Skeletal muscle tissue (tissue), 4 donors: Measurements from ENCODE around the gene PSTK. TPM values are rescaled to one million over a fixed set of nuclear protein-coding genes. Genes with fewer than 3 reads are reported as not detected.

Experiments used
- H3K27ac ChIP-seq: one replicate; pipeline ENCODE4 v1.7.0; 2013; ENCODE audit warnings: mild to moderate bottlenecking, low read depth, low read length, inconsistent platforms
- H3K27me3 ChIP-seq, 3 donors: one replicate each; pipeline ENCODE4 v1.7.0; 2013; ENCODE audit warnings: low read length in 3 of 3; ENCODE audit not compliant: control insufficient read depth in 3 of 3, insufficient read depth in 3 of 3
- H3K36me3 ChIP-seq, 3 donors: one replicate each; pipeline ENCODE4 v1.7.0; 2013; ENCODE audit warnings: low read length in 3 of 3; ENCODE audit not compliant: control insufficient read depth in 3 of 3, insufficient read depth in 3 of 3
- H3K4me1 ChIP-seq, 3 donors: one replicate each; pipeline ENCODE4 v1.7.0; 2013; ENCODE audit warnings: low read length in 3 of 3, mild to moderate bottlenecking in 3 of 3; ENCODE audit not compliant: control insufficient read depth in 3 of 3, insufficient read depth in 3 of 3
- H3K4me3 ChIP-seq, 3 donors: one replicate each; pipeline ENCODE4 v1.7.0; 2013; ENCODE audit warnings: low read length in 3 of 3
- H3K9ac ChIP-seq, 3 donors: one replicate each; pipeline ENCODE4 v1.7.0; 2013; ENCODE audit warnings: low read length in 3 of 3, mild to moderate bottlenecking in 3 of 3, moderate library complexity in 2 of 3, low read depth in 1 of 3
- H3K9me3 ChIP-seq, 3 donors: one replicate each; pipeline ENCODE4 v1.7.0; 2013; ENCODE audit warnings: low read length in 3 of 3; ENCODE audit not compliant: control insufficient read depth in 3 of 3
- total RNA-seq: library from RNA; depleted of rRNA; stranded (reverse); fragments of >200 nt; gene quantifications from one replicate; pipeline ENCODE4 v1.2.3, GENCODE V29; 2014
- donor health status: Osteomylitis.

PSTK gene
- total RNA-seq, 1 donor from 2014 or later = 5.7 TPM

- peaks cover 0 to under 1% (median 0%) of the 10 kb centered on the region in 3 donors for H3K36me3 ChIP-seq
- H3K4me3 ChIP-seq = no peak overlapping the region
- H3K9ac ChIP-seq = no peak overlapping the region
- no peaks in the 10 kb centered on the region for H3K4me1 ChIP-seq
- H3K27ac ChIP-seq = no peak overlapping the region
- no peaks in the 10 kb centered on the region for H3K9me3 ChIP-seq
- no peaks in the 10 kb centered on the region for H3K27me3 ChIP-seq
Observed at GRCh38 chr10:123017421-123018165, 37.4 kb downstream of the PSTK start.

GRCh38 chr10:123018531-123018930, 38.3 kb downstream of the PSTK start:
- no peak overlapping the region for H3K27ac ChIP-seq
- H3K9me3 ChIP-seq = no peaks in the 10 kb centered on the region
- H3K4me3 ChIP-seq = no peak overlapping the region
- no peaks in the 10 kb centered on the region for H3K36me3 ChIP-seq
- no peaks in the 10 kb centered on the region for H3K4me1 ChIP-seq
- H3K9ac ChIP-seq = no peak overlapping the region
- no peaks in the 10 kb centered on the region for H3K27me3 ChIP-seq

DNA sequence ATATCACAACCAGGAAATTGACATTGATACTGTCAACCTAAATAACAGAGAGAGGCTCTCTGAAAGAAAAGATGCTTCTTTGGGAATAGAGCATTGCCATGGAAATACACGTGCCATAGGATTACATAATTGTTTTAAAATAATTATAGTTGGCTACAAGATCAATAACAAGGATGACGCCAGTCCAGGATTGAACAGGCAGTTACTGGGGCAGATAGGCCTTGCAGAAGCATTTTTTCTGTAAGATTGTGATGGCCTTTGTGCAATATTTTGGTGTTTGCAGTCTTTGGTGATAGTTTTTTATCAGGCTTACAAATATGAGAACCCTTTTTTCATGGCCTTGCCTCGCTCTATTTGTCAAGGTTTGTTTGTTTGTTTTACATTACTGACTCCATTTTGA, 39.1 kb downstream of the PSTK start:
- H3K27me3 ChIP-seq = no peaks in the 10 kb centered on the region
- no peaks in the 10 kb centered on the region for H3K4me1 ChIP-seq
- H3K9ac ChIP-seq = no peak overlapping the region
- no peak overlapping the region for H3K27ac ChIP-seq
- no peak overlapping the region for H3K4me3 ChIP-seq
- no peaks in the 10 kb centered on the region for H3K36me3 ChIP-seq
- no peaks in the 10 kb centered on the region for H3K9me3 ChIP-seq

DNA sequence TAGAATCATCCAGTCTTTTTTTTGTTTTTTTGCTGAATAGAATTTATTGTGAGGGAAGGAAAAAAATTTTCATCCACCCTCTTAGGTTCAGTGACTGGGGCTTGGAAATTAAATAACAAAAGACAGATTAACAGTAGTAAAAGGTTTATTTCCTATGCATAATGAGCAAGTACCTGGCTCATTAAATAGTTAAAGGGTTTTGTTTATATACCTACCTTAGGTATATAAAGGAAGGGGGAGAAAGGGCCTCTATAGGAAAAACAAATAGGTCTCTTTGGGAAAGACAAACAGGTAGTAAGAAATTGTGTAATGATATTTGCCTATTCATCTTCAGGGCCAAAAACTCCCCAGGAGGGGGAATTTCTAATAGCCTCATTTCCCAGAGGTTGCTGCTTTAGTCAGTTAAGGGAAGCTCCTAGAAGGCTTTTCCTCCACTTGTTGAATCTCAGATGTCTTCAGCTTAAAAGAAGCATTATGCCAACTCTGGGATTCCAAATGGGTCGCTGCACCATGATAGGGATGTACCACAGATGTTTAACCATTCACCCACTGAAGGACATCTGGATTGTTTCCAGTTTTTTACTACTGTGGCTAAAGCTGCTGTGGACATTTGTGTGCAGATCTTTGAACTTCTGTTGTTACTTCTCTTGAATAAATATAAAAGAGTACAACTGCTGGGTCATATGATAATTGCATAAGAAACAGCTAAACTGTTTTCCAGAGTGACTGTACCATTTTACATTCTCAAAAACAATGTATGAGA, 39.9 kb downstream of the PSTK start:
- Histone ChIP-seq H3K9ac (no peak overlapping the region), H3K4me1 (no peaks in the 10 kb centered on the region), H3K36me3 (no peaks in the 10 kb centered on the region), H3K27me3 (no peaks in the 10 kb centered on the region), H3K27ac (no peak overlapping the region), H3K4me3 (no peak overlapping the region), H3K9me3 (no peaks in the 10 kb centered on the region)

- Histone ChIP-seq H3K4me1 (no peaks in the 10 kb centered on the region), H3K9me3 (no peaks in the 10 kb centered on the region), H3K4me3 (no peak overlapping the region), H3K27ac (no peak overlapping the region), H3K9ac (no peak overlapping the region), H3K27me3 (no peaks in the 10 kb centered on the region), H3K36me3 (no peaks in the 10 kb centered on the region)
Observed at GRCh38 chr10:123021517-123021916, 41.3 kb downstream of the PSTK start.

DNA sequence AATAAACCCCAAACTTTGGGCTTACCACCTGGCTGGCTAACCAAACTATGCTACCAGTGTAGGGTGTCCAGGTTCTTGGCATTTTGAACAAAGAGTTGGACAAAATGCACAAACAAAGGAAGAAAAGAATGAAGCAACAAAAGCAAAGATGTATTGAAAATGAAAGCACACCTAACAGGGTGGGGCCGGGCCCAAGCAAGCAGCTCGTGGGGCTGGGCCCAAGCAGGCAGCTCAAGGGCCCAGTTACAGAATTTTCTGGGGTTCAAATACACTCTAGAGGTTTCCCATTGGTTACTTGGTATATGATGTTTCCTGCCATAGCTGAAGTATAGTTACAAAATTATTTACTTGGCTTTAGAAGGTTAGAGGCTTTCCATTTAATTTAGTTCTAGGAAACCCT, 44.3 kb downstream of the PSTK start:
- Histone ChIP-seq H3K9ac (no peak overlapping the region), H3K36me3 (no peaks in the 10 kb centered on the region), H3K4me1 (no peaks in the 10 kb centered on the region), H3K27ac (no peak overlapping the region), H3K4me3 (no peak overlapping the region), H3K9me3 (no peaks in the 10 kb centered on the region), H3K27me3 (no peaks in the 10 kb centered on the region)

- H3K36me3 ChIP-seq = no peaks in the 10 kb centered on the region
- no peak overlapping the region for H3K4me3 ChIP-seq
- no peak overlapping the region for H3K27ac ChIP-seq
- H3K4me1 ChIP-seq = no peaks in the 10 kb centered on the region
- H3K9me3 ChIP-seq = no peaks in the 10 kb centered on the region
- H3K27me3 ChIP-seq = no peaks in the 10 kb centered on the region
- no peak overlapping the region for H3K9ac ChIP-seq
Observed at GRCh38 chr10:123026302-123026701, 46.1 kb downstream of the PSTK start.

GRCh38 chr10:123027861-123028260, 47.7 kb downstream of the PSTK start:
- H3K4me1 ChIP-seq = no peaks in the 10 kb centered on the region
- H3K27me3 ChIP-seq = no peaks in the 10 kb centered on the region
- H3K36me3 ChIP-seq = no peaks in the 10 kb centered on the region
- H3K9ac ChIP-seq = no peak overlapping the region
- H3K4me3 ChIP-seq = no peak overlapping the region
- no peaks in the 10 kb centered on the region for H3K9me3 ChIP-seq
- H3K27ac ChIP-seq = no peak overlapping the region

- peaks cover 3 to 5% (median 5%) of the 10 kb centered on the region in 3 donors for H3K36me3 ChIP-seq
- H3K9ac ChIP-seq = no peak overlapping the region
- H3K4me3 ChIP-seq = no peak overlapping the region
- H3K4me1 ChIP-seq = no peaks in the 10 kb centered on the region
- H3K9me3 ChIP-seq = no peaks in the 10 kb centered on the region
- H3K27me3 ChIP-seq = no peaks in the 10 kb centered on the region
- no peak overlapping the region for H3K27ac ChIP-seq
Observed at GRCh38 chr10:123031124-123031523, 50.9 kb downstream of the PSTK start.

DNA sequence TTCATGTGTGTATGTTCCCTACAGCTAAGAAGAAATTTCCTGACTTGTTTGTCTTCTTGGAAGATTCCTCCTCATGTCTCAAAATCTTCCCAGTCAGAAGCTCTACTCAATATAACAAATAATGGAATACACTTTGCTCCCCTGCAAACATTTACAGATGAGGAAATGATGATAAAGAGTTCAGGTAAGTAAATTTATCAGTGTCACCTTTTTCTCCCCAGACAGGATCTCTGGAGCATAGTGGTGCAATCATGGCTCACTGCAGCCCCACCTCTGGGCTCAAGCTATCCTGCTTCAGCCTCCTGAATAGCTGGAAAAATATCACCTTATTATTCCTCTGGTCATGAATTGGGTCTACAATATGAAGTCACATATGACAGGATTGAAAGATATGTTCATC, 54.1 kb downstream of the PSTK start:
- Histone ChIP-seq H3K4me1 (peaks cover 0 to 4% (median 0%) of the 10 kb centered on the region in 3 donors), H3K27ac (no peak overlapping the region), H3K9me3 (no peaks in the 10 kb centered on the region), H3K4me3 (no peak overlapping the region), H3K9ac (no peak overlapping the region), H3K36me3 (peaks cover 11 to 13% (median 12%) of the 10 kb centered on the region in 3 donors), H3K27me3 (no peaks in the 10 kb centered on the region)
